HCT116 (cell line): ENCODE results near the gene RDH8. TPM values are rescaled to one million over a fixed set of nuclear protein-coding genes. Genes with fewer than 3 reads are reported as not detected.

Experiments
- ATAC-seq: fragments of 200-7000 bp; cut with Tn5 transposase; 2 replicates; pipeline ENCODE4 v1.9.1; 2020; ENCODE audit warnings: mild to moderate bottlenecking, moderate library complexity
- BruUV-seq: library from RNA; stranded (reverse); fragments of 400-500 nt; replicated peaks from 2 replicates; lab custom pipeline; 2021; lab: Mats Ljungman, UMichigan
- CTCF ChIA-PET: fragments of 300-600 bp; sonication (Branson Sonifier 250); formaldehyde crosslinking; loops from one replicate; lab custom pipeline; 2021; ENCODE audit warnings: antibody characterized with exemption; lab: Charles Lee
- POLR2A ChIA-PET: fragments of 300-600, 350-600 bp; sonication (Branson Sonifier 250); formaldehyde crosslinking; loops from one replicate; lab custom pipeline; 2021; ENCODE audit warnings: antibody characterized with exemption; lab: Charles Lee
- RAD21 ChIA-PET, 2 experiments: fragments of 300-600 bp; sonication (Branson Sonifier 250); formaldehyde crosslinking; loops; one replicate each; lab custom pipeline; 2023; ENCODE audit warnings: low total read pairs in 2 of 2; ENCODE audit not compliant: uncharacterized antibody in 2 of 2, unreplicated experiment in 2 of 2, low non-redundant PET in 1 of 2; lab: Charles Lee
- DNase-seq: peaks from one replicate; pipeline ENCODE4 v3.0.0-alpha.2; 2010; ENCODE audit warnings: low read depth, low spot score
- H2AFZ ChIP-seq: fragments of 200-600 bp; shearing (Covaris generic), sonication (generic); 2 replicates; pipeline ENCODE4 v1.6.1; 2017; ENCODE audit warnings: low read depth, mixed run types, mixed read lengths, antibody characterized with exemption, low read length; ENCODE audit not compliant: poor library complexity, severe bottlenecking
- H3K27ac ChIP-seq: 2 replicates; pipeline ENCODE4 v1.5.1; 2012; ENCODE audit warnings: low read depth, low read length
- H3K27me3 ChIP-seq: fragments of 200-600 bp; sonication (generic); 2 replicates; pipeline ENCODE4 v1.6.1; 2016; ENCODE audit warnings: mixed run types, low read length, mixed read lengths; ENCODE audit not compliant: insufficient read depth
- H3K36me3 ChIP-seq, 2 experiments: fragments of 200-500 bp in 1 of 2; fragments of 200-600 bp in 1 of 2; sonication (Bioruptor generic) in 1 of 2; sonication (generic) in 1 of 2; 2 replicates each; pipeline versions ENCODE4 v1.5.1 to v1.6.1; 2014 to 2016; ENCODE audit warnings: low read length in 2 of 2, inconsistent platforms in 1 of 2, mixed read lengths in 1 of 2, mixed run types in 1 of 2; ENCODE audit not compliant: insufficient read depth in 2 of 2, control insufficient read depth in 1 of 2
- H3K4me1 ChIP-seq, 2 experiments: fragments of 200-600 bp in 1 of 2; sonication (generic) in 1 of 2; 2 replicates each; pipeline versions ENCODE4 v1.5.1 to v1.6.1; 2012 to 2017; ENCODE audit warnings: low read length in 2 of 2, inconsistent platforms in 1 of 2, mild to moderate bottlenecking in 1 of 2, mixed read lengths in 1 of 2, mixed run types in 1 of 2, moderate library complexity in 1 of 2; ENCODE audit not compliant: insufficient read depth in 2 of 2, control insufficient read depth in 1 of 2
- H3K4me2 ChIP-seq: fragments of 200-600 bp; sonication (generic); 2 replicates; pipeline ENCODE4 v1.6.1; 2017; ENCODE audit warnings: mixed run types, low read length, mixed read lengths
- H3K4me3 ChIP-seq, 2 experiments: fragments of 200-600 bp in 1 of 2; sonication (generic) in 1 of 2; replicated peaks in 1 of 2; 2 replicates each; pipeline ENCODE4 v1.5.1; 2011 to 2016; ENCODE audit warnings: low read length in 2 of 2, control low read depth in 1 of 2, low read depth in 1 of 2, mild to moderate bottlenecking in 1 of 2, mixed read lengths in 1 of 2, mixed run types in 1 of 2
- H3K79me2 ChIP-seq: fragments of 200-600 bp; sonication (generic); 2 replicates; pipeline ENCODE4 v1.6.1; 2017; ENCODE audit warnings: mild to moderate bottlenecking, mixed run types, low read length, moderate library complexity, mixed read lengths; ENCODE audit not compliant: insufficient read depth
- H3K9ac ChIP-seq: fragments of 200-600 bp; sonication (generic); 2 replicates; pipeline ENCODE4 v1.6.1; 2016; ENCODE audit warnings: low read length, mixed read lengths
- H3K9me2 ChIP-seq: fragments of 200-600 bp; sonication (generic), shearing (Covaris generic); 2 replicates; pipeline ENCODE4 v1.6.1; 2017; ENCODE audit warnings: mixed run types, mild to moderate bottlenecking, moderate library complexity; ENCODE audit not compliant: insufficient read depth
- H3K9me3 ChIP-seq, 2 experiments: fragments of 200-500 bp in 1 of 2; fragments of 200-600 bp in 1 of 2; sonication (Bioruptor generic) in 1 of 2; sonication (generic) in 1 of 2; 2 replicates each; pipeline ENCODE4 v1.6.1; 2014 to 2017; ENCODE audit warnings: low read length in 2 of 2, mixed read lengths in 2 of 2, inconsistent platforms in 1 of 2, low read depth in 1 of 2, mild to moderate bottlenecking in 1 of 2, mixed run types in 1 of 2, moderate library complexity in 1 of 2; ENCODE audit not compliant: control insufficient read depth in 1 of 2, insufficient read depth in 1 of 2
- H4K20me1 ChIP-seq: fragments of 200-600 bp; sonication (generic), shearing (Covaris generic); 2 replicates; pipeline ENCODE4 v1.6.1; 2017; ENCODE audit warnings: mixed run types, mild to moderate bottlenecking, moderate library complexity; ENCODE audit not compliant: insufficient read depth
- CEBPB ChIP-seq: IDR thresholded peaks from 2 replicates; pipeline ENCODE4 v1.6.1; 2012; ENCODE audit warnings: low read depth
- EZH2 ChIP-seq: fragments of 200-600 bp; sonication (generic); IDR thresholded peaks from 2 replicates; pipeline ENCODE4 v1.6.1; 2017; ENCODE audit warnings: antibody characterized with exemption, mixed run types
- FOSL1 ChIP-seq: IDR thresholded peaks from 2 replicates; pipeline ENCODE4 v1.6.1; 2012; ENCODE audit warnings: low read depth
- REST ChIP-seq: IDR thresholded peaks from 2 replicates; pipeline ENCODE4 v1.6.1; 2012; ENCODE audit warnings: low read depth
- SRF ChIP-seq: IDR thresholded peaks from 2 replicates; pipeline ENCODE4 v1.6.1; 2012; ENCODE audit warnings: low read depth
- TCF7L2 ChIP-seq: IDR thresholded peaks from 2 replicates; pipeline ENCODE4 v1.7.0; 2011; ENCODE audit warnings: borderline replicate concordance, inconsistent platforms; ENCODE audit not compliant: insufficient read depth, insufficient read length; ENCODE audit errors: extremely low read depth
- intact Hi-C: fragments of 100-400 bp; cut with micrococcal nuclease; formaldehyde crosslinking; loops from 2 replicates; pipeline ENCODE4 v1.10.0; 2022
- microRNA-seq: library from miRNA; unstranded; fragments of <30 nt; microRNA quantifications from one replicate; pipeline ENCODE4, GENCODE V29; 2016; ENCODE audit warnings: borderline number of aligned reads
- total RNA-seq: library from RNA; stranded (reverse); gene quantifications from one replicate; pipeline ENCODE4 v1.2.1, GENCODE V29; 2021; ENCODE audit not compliant: unreplicated experiment

Gene RDH8
- total RNA-seq, 1 experiment from 2014 or later, result not detected

- Histone ChIP-seq H3K4me1 (peaks cover 0 to 6% of the 10 kb centered on the region in 2 experiments; a peak in 1 of 4 replicates), H3K27me3 (peaks cover 6% of the 10 kb centered on the region; the same call in 1 of the 2 replicates), H2AFZ (no peak overlapping the region), H3K4me3 (no peak overlapping the region)
- POLR2A ChIA-PET, result no interaction called here
- BruUV-seq, result no TSS peak
- TF ChIP-seq FOSL1 (no peak), EZH2 (no peak), REST (no peak), SRF (no peak), TCF7L2 (no peak), CEBPB (no peak)
- TF ChIP-seq, all 23 proteins: peak for 0
- Histone ChIP-seq H3K27ac (no peak overlapping the region), H3K9me2 (no peaks in the 10 kb centered on the region), H3K9me3 (no peaks in the 10 kb centered on the region), H3K36me3 (no peaks in the 10 kb centered on the region), H3K79me2 (no peaks in the 10 kb centered on the region), H3K9ac (no peak overlapping the region), H3K4me2 (no peak overlapping the region), H4K20me1 (no peaks in the 10 kb centered on the region)
- ChIA-PET CTCF (no interaction called here), RAD21 (no interaction called here)
- DNase-seq, result no peak
- intact Hi-C loops, result no loop called here
- no peak for ATAC-seq
These were observed 57.6 kb downstream of the RDH8 start for GRCh38 chr19:10070730-10071446.

Small RNAs within 50 kb of the gene (microRNA-seq; reads per million reads assigned to microRNA genes)
- not detected for gene MIR5589

Other genes starting within 250 kb of the RDH8 start
- gene ZNF846, start 244.7 kb upstream of the RDH8 start, total RNA-seq, result 1.2 TPM
- 21.9 TPM for gene FBXL12, start 194.4 kb upstream of the RDH8 start, total RNA-seq
- 335 TPM for gene UBL5, start 185.6 kb upstream of the RDH8 start, total RNA-seq
- 78.9 TPM for gene PIN1, start 178.2 kb upstream of the RDH8 start, total RNA-seq
- gene OLFM2, start 77.0 kb upstream of the RDH8 start, total RNA-seq, result 19.9 TPM
- gene COL5A3, start 3.0 kb upstream of the RDH8 start, total RNA-seq, result 0.15 TPM
- gene SHFL, start 72.8 kb downstream of the RDH8 start, total RNA-seq, result 18.5 TPM
- not detected for gene ANGPTL6, start 89.2 kb downstream of the RDH8 start, total RNA-seq
- gene PPAN, start 92.9 kb downstream of the RDH8 start, total RNA-seq, result 101 TPM
- gene P2RY11, start 98.2 kb downstream of the RDH8 start, total RNA-seq, result 43.8 TPM
- gene EIF3G, start 106.4 kb downstream of the RDH8 start, total RNA-seq, result 254 TPM
- 235 TPM for gene DNMT1, start 181.5 kb downstream of the RDH8 start, total RNA-seq
- 6.1 TPM for gene S1PR2, start 217.8 kb downstream of the RDH8 start, total RNA-seq
- gene MRPL4, start 238.7 kb downstream of the RDH8 start, total RNA-seq, result 146 TPM